Measurements from ENCODE around the gene RAD51B. TPM values are rescaled to one million over a fixed set of nuclear protein-coding genes. Genes with fewer than 3 reads are reported as not detected.
A peak's percentile ranks its signal among the peaks of the same experiment; 100 is the strongest.

Gene RAD51B
- total RNA-seq, 1 experiment from 2014 or later, result 16.7 TPM

GRCh38 chr14:68587931-68588330, 768.4 kb downstream of the RAD51B start:
- peak overlapping the region in 2 of 3 experiments; percentile 31 to 79; a peak in 2 of 7 replicates for H3K27ac Mint-ChIP-seq
- no peak for DNase-seq
- Histone ChIP-seq H3K23ac (ENCODE audit: insufficient read length, low read depth, low read length) (no peak overlapping the region), H4K20me1 (ENCODE audit: control insufficient read depth, insufficient read depth, insufficient read length) (no peaks in the 10 kb centered on the region), H3K79me1 (ENCODE audit: insufficient read depth, low read depth, low read length, poor library complexity, severe bottlenecking) (no peaks in the 10 kb centered on the region), H2BK20ac (ENCODE audit: low read depth, low read length, poor library complexity, severe bottlenecking) (no peak overlapping the region), H2AK5ac (ENCODE audit: insufficient read length, low read length) (no peak overlapping the region), H4K8ac (replicated peaks; ENCODE audit: insufficient read length, low read depth, low read length) (no peak overlapping the region), H3K79me2 (ENCODE audit: insufficient read depth, low read length) (no peaks in the 10 kb centered on the region; the same call in 1 of the 2 replicates), H2BK12ac (ENCODE audit: insufficient read length, low read depth, low read length) (no peak overlapping the region), H4K91ac (ENCODE audit: insufficient read length, low read depth, low read length) (no peak overlapping the region), H3K27me3 (ENCODE audit: insufficient read depth, low read length) (no peaks in the 10 kb centered on the region), H3T11ph (ENCODE audit: low read length) (no peak overlapping the region), H3K4ac (ENCODE audit: low read depth, low read length) (no peak overlapping the region), H2BK15ac (ENCODE audit: low read depth, low read length) (no peak overlapping the region), H3K9ac (ENCODE audit: extremely low read depth, insufficient read length, low read length) (no peak overlapping the region), H3K18ac (ENCODE audit: insufficient read length, low read depth, low read length) (no peak overlapping the region), H3K23me2 (ENCODE audit: insufficient read length, low read depth, low read length, poor library complexity, severe bottlenecking) (no peaks in the 10 kb centered on the region), H3K4me2 (ENCODE audit: insufficient read depth, insufficient read length, low read length) (no peak overlapping the region), H3K14ac (ENCODE audit: insufficient read depth, low read length) (no peak overlapping the region), H3K9me3 (ENCODE audit: control insufficient read depth, low read depth, low read length) (no peaks in the 10 kb centered on the region), H3K4me1 (ENCODE audit: insufficient read depth, low read length) (peaks cover 25% of the 10 kb centered on the region; the same call in 1 of the 2 replicates), H2BK120ac (ENCODE audit: low read depth, low read length, poor library complexity, severe bottlenecking) (no peak overlapping the region), H4K5ac (ENCODE audit: insufficient read length, low read depth, low read length) (no peak overlapping the region), H2AFZ (ENCODE audit: low read length) (no peak overlapping the region), H3K27ac (ENCODE audit: insufficient read length, low read depth, low read length) (no peak overlapping the region), H2BK5ac (ENCODE audit: insufficient read length, low read length) (no peak overlapping the region), H3K56ac (ENCODE audit: insufficient read length, low read depth, low read length) (no peak overlapping the region)
- H3K4me1 Mint-ChIP-seq, result peaks cover 56 to 58% of the 10 kb centered on the region in 2 experiments
- H3K36me3 Mint-ChIP-seq (ENCODE audit: insufficient read depth in 1 of 3, low read depth in 3 of 3), result no peaks in the 10 kb centered on the region; a peak in 1 of 7 replicates
- H3K9me3 Mint-ChIP-seq, result no peaks in the 10 kb centered on the region; a peak in 1 of 5 replicates
- H3K27me3 Mint-ChIP-seq (ENCODE audit: low read depth), result peaks cover 2% of the 10 kb centered on the region
- peak overlapping the region in 1 of 2 experiments; percentile 65; a peak in 3 of 5 replicates for H3K4me3 Mint-ChIP-seq
- WGBS (ENCODE audit: extremely low coverage, insufficient read length, low lambda C conversion rate), result no CpG with 5 or more reads among the region's 6 CpGs
- TF ChIP-seq CTCF (conservative IDR thresholded peaks at IDR 0.05), result no peak
